Femur (tissue), 1 donor: ENCODE data around the gene TRIM60.
"Not testable (repeated sequence)": the region's sequence is repeated elsewhere in the genome, so short reads cannot be mapped to it uniquely, and the experiment has no call there.

Source experiments
- DNase-seq: peaks from one replicate; pipeline ENCODE4 v3.0.0-alpha.2; 2017

Gene TRIM60

GRCh38 chr4:165055601-165056000, 23.8 kb downstream of the TRIM60 start:
- DNase-seq: no peak

DNA sequence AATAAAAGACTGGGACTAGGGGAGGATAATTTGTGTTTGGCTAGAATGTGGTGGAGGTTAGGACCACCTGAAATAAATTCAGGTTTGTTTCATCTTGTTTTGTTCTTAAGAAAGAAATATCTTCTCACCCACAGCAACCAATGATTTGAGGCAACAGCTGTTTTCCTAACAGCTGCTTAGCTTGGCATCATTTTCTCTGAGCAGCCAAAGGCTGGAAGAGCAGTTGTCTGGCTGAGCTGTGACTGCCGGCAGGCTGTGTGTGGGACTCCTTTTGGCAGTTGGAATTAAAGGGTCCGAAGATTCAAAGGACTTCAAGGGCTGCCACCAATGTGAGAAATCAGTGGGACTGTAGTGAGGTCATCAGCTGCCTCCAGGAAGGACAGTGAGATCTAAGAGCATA, 26.9 kb downstream of the TRIM60 start:
- peak; percentile 59 for DNase-seq

- DNase-seq: no peak
These were observed 27.6 kb downstream of the TRIM60 start for GRCh38 chr4:165059386-165059785.

- no peak for DNase-seq
These were observed 29.1 kb downstream of the TRIM60 start for GRCh38 chr4:165060938-165061337.

- no peak for DNase-seq
These were observed 38.8 kb downstream of the TRIM60 start for GRCh38 chr4:165070560-165070959.

DNA sequence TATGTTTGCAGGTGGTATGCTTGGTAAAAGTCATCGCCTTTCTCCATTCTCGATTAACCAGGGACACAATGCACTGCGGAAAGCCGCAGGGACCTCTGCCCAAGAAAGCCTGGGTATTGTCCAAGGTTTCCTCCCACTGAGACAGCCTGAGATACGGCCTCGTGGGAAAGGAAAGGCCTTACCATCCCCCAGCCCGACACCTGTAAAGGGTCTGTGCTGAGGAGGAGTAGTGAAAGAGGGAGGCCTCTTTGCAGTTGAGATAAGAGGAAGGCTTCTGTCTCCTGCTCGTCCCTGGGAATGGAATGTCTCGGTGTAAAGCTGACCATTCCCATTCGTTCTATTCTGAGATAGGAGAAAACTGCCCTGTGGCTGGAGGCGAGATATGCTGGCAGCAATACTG, 41.5 kb downstream of the TRIM60 start:
- not testable (repeated sequence) for DNase-seq

- no peak for DNase-seq
These were observed 45.3 kb downstream of the TRIM60 start for GRCh38 chr4:165077034-165077578.

DNA sequence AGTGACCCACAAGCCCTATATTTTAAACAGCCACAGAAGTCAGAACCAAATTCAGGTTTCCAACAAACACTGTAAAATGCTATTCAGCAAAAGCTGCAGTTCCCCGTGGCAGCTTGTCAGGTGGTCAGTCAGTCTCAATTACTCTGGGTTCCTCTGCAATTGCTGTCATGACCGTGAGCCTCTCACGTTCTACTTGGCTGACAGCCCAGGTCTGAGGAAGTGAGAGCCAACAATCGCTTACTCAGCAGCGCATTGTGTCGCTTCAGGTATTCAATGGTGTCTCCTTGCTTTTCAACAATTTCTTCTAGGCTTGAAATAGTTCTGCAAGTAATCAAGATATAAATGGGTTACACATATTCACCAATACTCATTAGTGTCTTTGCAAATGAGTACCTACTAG, 47.7 kb downstream of the TRIM60 start:
- peak; percentile 45 for DNase-seq

GRCh38 chr4:165084787-165085186, 53.0 kb downstream of the TRIM60 start:
- DNase-seq: not testable (repeated sequence)

DNA sequence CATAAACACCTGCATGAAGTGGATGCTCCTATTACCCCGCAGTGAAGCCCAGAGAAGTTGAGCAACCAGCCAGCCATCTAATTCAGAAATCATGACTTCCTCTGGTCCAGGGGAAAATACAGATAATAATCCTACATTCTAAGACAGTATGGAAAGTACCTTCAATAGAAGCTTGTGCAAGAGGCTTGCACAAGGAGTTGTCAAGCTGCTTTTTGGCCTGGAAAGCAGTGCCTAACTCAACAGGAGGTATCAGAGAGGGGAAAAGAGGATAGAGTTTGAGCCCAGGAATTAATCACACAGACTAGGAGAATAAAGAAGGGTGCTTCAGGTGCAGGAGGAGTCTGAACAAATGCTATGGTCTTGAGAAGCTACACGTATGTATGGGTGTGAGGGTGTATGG, 54.1 kb downstream of the TRIM60 start:
- DNase-seq: no peak

DNA sequence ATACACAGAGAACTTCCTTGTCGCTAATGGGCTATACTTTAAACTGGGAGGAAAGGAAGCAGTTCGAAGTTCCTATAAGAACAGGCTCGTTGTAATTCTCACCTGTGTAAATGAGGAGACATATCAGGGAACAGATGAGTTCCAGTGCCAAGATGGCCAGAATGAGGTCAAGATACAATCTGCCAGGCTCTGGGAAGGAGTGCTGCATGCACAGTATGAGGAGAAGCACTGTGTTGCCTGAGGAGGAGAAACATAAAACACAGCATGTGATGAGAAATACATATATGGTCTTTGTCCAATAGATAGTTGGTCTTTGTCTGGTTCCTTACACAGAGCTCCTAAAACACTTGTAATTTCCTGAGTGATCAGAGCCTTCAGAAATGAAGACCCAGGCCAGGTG, 56.6 kb downstream of the TRIM60 start:
- no peak for DNase-seq
